Activated CD4-positive, alpha-beta T cell treated with anti-CD3 and anti-CD28 coated beads, Interleukin-2, amount 50 U/mL, for 48 hours (primary cell): ENCODE results near the gene DPH7.
"Not testable (repeated sequence)": the region's sequence is repeated elsewhere in the genome, so short reads cannot be mapped to it uniquely, and the experiment has no call there.

Experiments
- DNase-seq, 2 experiments: peaks; one replicate each; pipeline ENCODE4 v3.0.0-alpha.2; 2020

DPH7 gene

GRCh38 chr9:137515338-137515724 lies 63.4 kb downstream of the DPH7 start:
- DNase-seq: no peak

GRCh38 chr9:137514691-137515337 lies 63.9 kb downstream of the DPH7 start:
- no peak for DNase-seq

GRCh38 chr9:137513801-137514570 lies 64.7 kb downstream of the DPH7 start:
- DNase-seq: not testable (repeated sequence)

GRCh38 chr9:137513136-137513535 lies 65.6 kb downstream of the DPH7 start:
- not testable (repeated sequence) for DNase-seq

- DNase-seq: no peak
Observed at GRCh38 chr9:137511758-137512463, 66.8 kb downstream of the DPH7 start.

- not testable (repeated sequence) for DNase-seq
Observed at GRCh38 chr9:137511126-137511525, 67.6 kb downstream of the DPH7 start.

GRCh38 chr9:137509198-137509597 lies 69.5 kb downstream of the DPH7 start:
- DNase-seq: no peak

GRCh38 chr9:137506702-137507171 lies 72.0 kb downstream of the DPH7 start:
- DNase-seq: no peak

GRCh38 chr9:137506274-137506673 lies 72.5 kb downstream of the DPH7 start:
- DNase-seq: no peak

- no peak for DNase-seq
Observed at GRCh38 chr9:137505421-137506140, 73.1 kb downstream of the DPH7 start.
